HepG2 (cell line): ENCODE results near the gene SPINDOC. TPM values are rescaled to one million over a fixed set of nuclear protein-coding genes. Genes with fewer than 3 reads are reported as not detected.

ENCODE experiments used
- GATAD2A ChIP-seq: IDR thresholded peaks from 2 replicates; pipeline ENCODE4 v1.6.1; 2016
- GPN1 ChIP-seq: sonication (generic); formaldehyde crosslinking; IDR thresholded peaks from 2 replicates; pipeline ENCODE4 v1.5.1; 2020; ENCODE audit warnings: missing genetic modification reagents, borderline replicate concordance
- KLF6 ChIP-seq: IDR thresholded peaks from 2 replicates; pipeline ENCODE4 v1.8.0; 2016; ENCODE audit warnings: missing biosample characterization, missing genetic modification reagents
- KLF9 ChIP-seq: IDR thresholded peaks from 2 replicates; pipeline ENCODE4 v1.6.1; 2016; ENCODE audit warnings: low read depth
- MXD3 ChIP-seq: IDR thresholded peaks from 2 replicates; pipeline ENCODE4 v1.6.1; 2016; ENCODE audit warnings: mild to moderate bottlenecking, missing biosample characterization, missing genetic modification reagents
- NONO ChIP-seq, 2 experiments: fragments of 450-650 bp in 1 of 2; sonication (generic) in 1 of 2; formaldehyde crosslinking in 1 of 2; IDR thresholded peaks in 1 of 2; conservative IDR thresholded peaks in 1 of 2; 2 replicates each; pipeline versions ENCODE4 v1.6.1 to v1.8.0; 2017 to 2022; ENCODE audit warnings: mild to moderate bottlenecking in 1 of 2, missing genetic modification reagents in 1 of 2, moderate library complexity in 1 of 2
- RFXAP ChIP-seq: sonication (generic); formaldehyde crosslinking; IDR thresholded peaks from 2 replicates; pipeline ENCODE4 v1.4.0; 2020; ENCODE audit warnings: missing genetic modification reagents, borderline replicate concordance
- THAP7 ChIP-seq: sonication (generic); formaldehyde crosslinking; IDR thresholded peaks from 2 replicates; pipeline ENCODE4 v1.8.1; 2023; ENCODE audit warnings: mild to moderate bottlenecking, missing genetic modification reagents
- THYN1 ChIP-seq: sonication (generic); formaldehyde crosslinking; IDR thresholded peaks from 2 replicates; pipeline ENCODE4 v1.8.1; 2023; ENCODE audit warnings: low read depth, mild to moderate bottlenecking, moderate library complexity, missing genetic modification reagents, borderline replicate concordance
- ZFY ChIP-seq: sonication (generic); formaldehyde crosslinking; IDR thresholded peaks from 2 replicates; pipeline ENCODE4 v1.4.0; 2020; ENCODE audit warnings: missing genetic modification reagents
- ZNF143 ChIP-seq: sonication (generic); formaldehyde crosslinking; IDR thresholded peaks from 2 replicates; pipeline ENCODE4 v1.4.0; 2020; ENCODE audit warnings: missing genetic modification reagents
- ZNF234 ChIP-seq: sonication (generic); formaldehyde crosslinking; conservative IDR thresholded peaks from 2 replicates; pipeline ENCODE4 v1.5.1; 2020; ENCODE audit warnings: mild to moderate bottlenecking, missing genetic modification reagents
- ZNF235 ChIP-seq: sonication (generic); formaldehyde crosslinking; IDR thresholded peaks from 2 replicates; pipeline ENCODE4 v1.8.1; 2023; ENCODE audit warnings: mild to moderate bottlenecking, missing genetic modification reagents, borderline replicate concordance
- ZNF282 ChIP-seq: fragments of 450-650 bp; IDR thresholded peaks from 2 replicates; pipeline ENCODE4 v1.6.1; 2018; ENCODE audit not compliant: partially characterized antibody
- ZNF317 ChIP-seq: sonication (generic); formaldehyde crosslinking; IDR thresholded peaks from 2 replicates; pipeline ENCODE4 v1.5.0; 2020; ENCODE audit warnings: mild to moderate bottlenecking, missing genetic modification reagents
- ZNF34 ChIP-seq: sonication (generic); formaldehyde crosslinking; IDR thresholded peaks from 2 replicates; pipeline ENCODE4 v1.4.0; 2020; ENCODE audit warnings: mild to moderate bottlenecking, missing genetic modification reagents, borderline replicate concordance
- ZNF501 ChIP-seq: sonication (generic); formaldehyde crosslinking; IDR thresholded peaks from 2 replicates; pipeline ENCODE4 v1.5.1; 2020; ENCODE audit warnings: mild to moderate bottlenecking, moderate library complexity, missing genetic modification reagents
- ZNF598 ChIP-seq: sonication (generic); formaldehyde crosslinking; IDR thresholded peaks from 2 replicates; pipeline ENCODE4 v1.5.1; 2020; ENCODE audit warnings: mild to moderate bottlenecking, missing genetic modification reagents, borderline replicate concordance
- ZNF607 ChIP-seq: sonication (generic); formaldehyde crosslinking; IDR thresholded peaks from 2 replicates; pipeline ENCODE4 v1.5.1; 2020; ENCODE audit warnings: missing genetic modification reagents, mild to moderate bottlenecking, borderline replicate concordance
- ZNF672 ChIP-seq: sonication (generic); formaldehyde crosslinking; IDR thresholded peaks from 2 replicates; pipeline ENCODE4 v1.8.1; 2022; ENCODE audit warnings: missing genetic modification reagents
- polyA plus RNA-seq, 8 experiments: library from polyadenylated mRNA; depleted of rRNA in 3 of 8; stranded (reverse) in 7 of 8; unstranded in 1 of 8; fragments of >200 nt; fragmentation: Illumina TruSeq in 4 of 8; extraction: Trizol in 4 of 8; gene quantifications; 2 replicates each; pipeline versions ENCODE4 v1.2.1 to v1.2.3, GENCODE V29; 2011 to 2016; ENCODE audit warnings: low read depth in 4 of 8, missing spikeins in 1 of 8, mixed read lengths in 1 of 8; ENCODE audit not compliant: insufficient read depth in 1 of 8
- total RNA-seq, 5 experiments: library from RNA; depleted of rRNA; stranded (reverse); fragments of >200 nt; fragmentation: Illumina TruSeq; extraction: Trizol; gene quantifications; 2 replicates each; pipeline ENCODE4 v1.2.3, GENCODE V29; 2016; ENCODE audit warnings: low read depth in 1 of 5
- TF ChIP-seq, protein P1 (sequence below): sonication (generic); formaldehyde crosslinking; conservative IDR thresholded peaks from 2 replicates; pipeline ENCODE4 v1.4.0; 2020; ENCODE audit warnings: missing genetic modification reagents
- TF ChIP-seq, protein P2 (sequence below): sonication (generic); formaldehyde crosslinking; IDR thresholded peaks from 2 replicates; pipeline ENCODE4 v1.5.0; 2020; ENCODE audit warnings: mild to moderate bottlenecking, missing genetic modification reagents
- TF ChIP-seq, protein P3 (sequence below): sonication (generic); formaldehyde crosslinking; IDR thresholded peaks from 2 replicates; pipeline ENCODE4 v1.5.0; 2020; ENCODE audit warnings: missing genetic modification reagents

Gene SPINDOC
- total and polyA plus RNA-seq, 2 of the 13 experiments (the other 11 are each of a cell fraction or from before 2014, with no cell fraction given), result 21.4 to 29.9 TPM

DNA sequence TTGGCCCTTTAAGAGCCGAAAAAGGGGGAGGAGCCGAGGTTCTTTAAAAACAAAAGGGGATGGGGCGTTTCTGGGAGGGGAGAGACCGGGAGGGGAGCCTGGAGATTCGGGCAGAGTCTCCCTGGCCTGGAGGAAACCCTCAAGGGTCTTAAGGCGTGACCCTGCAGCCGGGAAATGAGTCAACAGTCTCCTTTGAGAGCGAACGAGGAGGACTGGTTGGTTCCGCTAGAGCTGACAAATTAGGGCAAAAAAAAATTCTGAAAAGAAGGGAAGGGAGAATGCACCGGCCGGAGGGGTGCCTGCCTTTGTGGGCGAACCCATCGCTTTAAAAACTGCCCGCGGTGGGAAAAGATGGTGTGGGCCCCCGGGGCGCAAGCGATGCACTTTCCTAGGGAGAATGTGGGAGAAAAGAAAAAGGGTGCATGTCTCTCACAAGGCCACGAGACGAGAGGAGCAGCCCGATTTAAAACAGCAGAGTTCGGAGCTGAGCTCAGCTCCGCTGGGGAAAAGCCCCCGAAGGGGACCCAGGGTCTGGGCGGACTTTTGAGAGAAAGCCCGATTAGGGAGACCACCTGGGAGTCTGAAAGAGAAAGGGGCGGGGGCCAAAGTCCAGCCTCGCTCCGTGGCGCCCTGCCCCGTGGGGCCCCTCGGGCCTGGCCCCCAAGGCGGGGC is 45.6 kb upstream of the SPINDOC start (continued):
- TF ChIP-seq, protein P1, sequence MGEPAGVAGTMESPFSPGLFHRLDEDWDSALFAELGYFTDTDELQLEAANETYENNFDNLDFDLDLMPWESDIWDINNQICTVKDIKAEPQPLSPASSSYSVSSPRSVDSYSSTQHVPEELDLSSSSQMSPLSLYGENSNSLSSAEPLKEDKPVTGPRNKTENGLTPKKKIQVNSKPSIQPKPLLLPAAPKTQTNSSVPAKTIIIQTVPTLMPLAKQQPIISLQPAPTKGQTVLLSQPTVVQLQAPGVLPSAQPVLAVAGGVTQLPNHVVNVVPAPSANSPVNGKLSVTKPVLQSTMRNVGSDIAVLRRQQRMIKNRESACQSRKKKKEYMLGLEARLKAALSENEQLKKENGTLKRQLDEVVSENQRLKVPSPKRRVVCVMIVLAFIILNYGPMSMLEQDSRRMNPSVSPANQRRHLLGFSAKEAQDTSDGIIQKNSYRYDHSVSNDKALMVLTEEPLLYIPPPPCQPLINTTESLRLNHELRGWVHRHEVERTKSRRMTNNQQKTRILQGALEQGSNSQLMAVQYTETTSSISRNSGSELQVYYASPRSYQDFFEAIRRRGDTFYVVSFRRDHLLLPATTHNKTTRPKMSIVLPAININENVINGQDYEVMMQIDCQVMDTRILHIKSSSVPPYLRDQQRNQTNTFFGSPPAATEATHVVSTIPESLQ, result no peak
- TF ChIP-seq, protein P2, sequence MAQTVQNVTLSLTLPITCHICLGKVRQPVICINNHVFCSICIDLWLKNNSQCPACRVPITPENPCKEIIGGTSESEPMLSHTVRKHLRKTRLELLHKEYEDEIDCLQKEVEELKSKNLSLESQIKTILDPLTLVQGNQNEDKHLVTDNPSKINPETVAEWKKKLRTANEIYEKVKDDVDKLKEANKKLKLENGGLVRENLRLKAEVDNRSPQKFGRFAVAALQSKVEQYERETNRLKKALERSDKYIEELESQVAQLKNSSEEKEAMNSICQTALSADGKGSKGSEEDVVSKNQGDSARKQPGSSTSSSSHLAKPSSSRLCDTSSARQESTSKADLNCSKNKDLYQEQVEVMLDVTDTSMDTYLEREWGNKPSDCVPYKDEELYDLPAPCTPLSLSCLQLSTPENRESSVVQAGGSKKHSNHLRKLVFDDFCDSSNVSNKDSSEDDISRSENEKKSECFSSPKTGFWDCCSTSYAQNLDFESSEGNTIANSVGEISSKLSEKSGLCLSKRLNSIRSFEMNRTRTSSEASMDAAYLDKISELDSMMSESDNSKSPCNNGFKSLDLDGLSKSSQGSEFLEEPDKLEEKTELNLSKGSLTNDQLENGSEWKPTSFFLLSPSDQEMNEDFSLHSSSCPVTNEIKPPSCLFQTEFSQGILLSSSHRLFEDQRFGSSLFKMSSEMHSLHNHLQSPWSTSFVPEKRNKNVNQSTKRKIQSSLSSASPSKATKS, result no peak
- TF ChIP-seq ZNF672 (no peak), ZNF143 (0 out of 2 replicates have a peak, but pooled peaks have one; percentile 31), ZNF234 (CRISPR knock-in tag) (0 out of 2 replicates have a peak, but pooled peaks have one; percentile 37), ZNF34 (CRISPR knock-in tag) (no peak), ZNF282 (no peak), GPN1 (CRISPR knock-in tag) (no peak), KLF6 (CRISPR knock-in tag) (peak; percentile 67; the same call in 1 of the 2 replicates), ZNF501 (CRISPR knock-in tag) (no peak), ZNF607 (CRISPR knock-in tag) (no peak), NONO (IDR thresholded peaks at IDR 0.05) (no peak), NONO (CRISPR knock-in tag; conservative IDR thresholded peaks at IDR 0.05) (no peak), KLF9 (CRISPR knock-in tag) (no peak), GATAD2A (CRISPR knock-in tag) (no peak), ZNF598 (CRISPR knock-in tag) (0 out of 2 replicates have a peak, but pooled peaks have one; percentile 19), RFXAP (CRISPR knock-in tag) (no peak), MXD3 (CRISPR knock-in tag) (no peak), ZNF235 (CRISPR knock-in tag) (no peak), ZFY (CRISPR knock-in tag) (peak; percentile 20), ZNF317 (no peak), THYN1 (no peak), THAP7 (CRISPR knock-in tag) (no peak)
- TF ChIP-seq, protein P3, sequence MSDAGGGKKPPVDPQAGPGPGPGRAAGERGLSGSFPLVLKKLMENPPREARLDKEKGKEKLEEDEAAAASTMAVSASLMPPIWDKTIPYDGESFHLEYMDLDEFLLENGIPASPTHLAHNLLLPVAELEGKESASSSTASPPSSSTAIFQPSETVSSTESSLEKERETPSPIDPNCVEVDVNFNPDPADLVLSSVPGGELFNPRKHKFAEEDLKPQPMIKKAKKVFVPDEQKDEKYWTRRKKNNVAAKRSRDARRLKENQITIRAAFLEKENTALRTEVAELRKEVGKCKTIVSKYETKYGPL (CRISPR knock-in tag), result no peak
